Tibial nerve (tissue), 4 donors: ENCODE data around the gene NOL8. TPM values are rescaled to one million over a fixed set of nuclear protein-coding genes. Genes with fewer than 3 reads are reported as not detected.

Experiments used
- DNase-seq, 2 donors: peaks; one replicate each; pipeline ENCODE4 v3.0.0-alpha.2; 2019; ENCODE audit warnings: low spot score in 2 of 2
- H3K27ac ChIP-seq, 4 donors: fragments of 200-600 bp; sonication (generic) in 3 of 4; one replicate each; pipeline ENCODE4 v1.5.1; 2017 to 2019; ENCODE audit warnings: mild to moderate bottlenecking in 1 of 4
- H3K27me3 ChIP-seq, 2 donors: fragments of 200-600 bp; sonication (generic) in 1 of 2; one replicate each; pipeline versions ENCODE4 v1.5.1 to v1.6.0; 2017 to 2019
- H3K36me3 ChIP-seq, 3 donors: fragments of 200-600 bp; sonication (generic); one replicate each; pipeline ENCODE4 v1.5.1; 2018 to 2019
- H3K4me1 ChIP-seq, 4 donors: fragments of 200-600 bp; sonication (generic) in 3 of 4; one replicate each; pipeline ENCODE4 v1.5.1; 2017 to 2019
- H3K4me3 ChIP-seq, 4 donors: fragments of 200-600 bp; sonication (generic) in 3 of 4; one replicate each; pipeline ENCODE4 v1.5.1; 2017 to 2019; ENCODE audit warnings: mild to moderate bottlenecking in 1 of 4, moderate library complexity in 1 of 4
- H3K9me3 ChIP-seq, 4 donors: fragments of 200-600 bp; sonication (generic) in 3 of 4; one replicate each; pipeline ENCODE4 v1.5.1; 2017 to 2019
- CTCF ChIP-seq, 5 experiments: fragments of 200-600 bp in 3 of 5; fragments of 450-650 bp in 2 of 5; sonication (generic) in 3 of 5; IDR thresholded peaks; one replicate each; pipeline ENCODE4 v1.5.1; 2016 to 2019; ENCODE audit warnings: antibody characterized with exemption in 5 of 5, mild to moderate bottlenecking in 3 of 5, moderate library complexity in 2 of 5
- EP300 ChIP-seq, 2 donors: sonication (generic); formaldehyde crosslinking; IDR thresholded peaks; one replicate each; pipeline ENCODE4 v1.6.1; 2017; ENCODE audit warnings: antibody characterized with exemption in 2 of 2, mild to moderate bottlenecking in 1 of 2
- POLR2A ChIP-seq, 2 donors: fragments of 450-650 bp; IDR thresholded peaks; one replicate each; pipeline ENCODE4 v1.6.1; 2017; ENCODE audit warnings: antibody characterized with exemption in 2 of 2, mild to moderate bottlenecking in 2 of 2, moderate library complexity in 2 of 2
- WGBS, 2 donors: methylation state at CpG; one replicate each; pipeline ENCODE4 v1.1.5; 2018; 5-methylcytosine and 5-hydroxymethylcytosine counted together
- total RNA-seq, 4 donors: library from RNA; depleted of rRNA; stranded (reverse); fragments of >200 nt; gene quantifications; one replicate each; pipeline ENCODE4 v1.1.0, GENCODE V29; 2016

The NOL8 gene
- total RNA-seq, 4 donors from 2014 or later, result 25.1 to 45.6 (median 31.4) TPM

DNA sequence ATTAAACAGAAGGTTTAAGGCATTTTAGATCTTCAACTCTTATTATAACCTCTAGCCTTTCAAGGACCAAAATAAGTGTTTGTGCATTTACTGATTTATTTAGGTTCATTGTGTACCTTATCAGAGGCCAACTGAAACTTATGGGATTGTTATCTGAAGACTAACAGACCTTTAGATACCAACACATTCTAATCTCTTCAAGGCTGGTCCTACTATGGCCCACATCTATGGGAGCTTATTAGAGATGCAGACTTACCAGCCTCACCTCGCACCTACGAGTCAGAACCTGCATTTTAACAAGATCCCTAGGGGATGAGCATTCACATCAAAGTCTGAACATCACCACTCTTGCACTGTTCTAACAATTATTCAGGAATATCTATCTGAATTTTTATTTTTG, 33.6 kb downstream of the NOL8 start:
- no peak for DNase-seq
- H3K36me3 ChIP-seq, result peaks cover 0 to 32% (median 0%) of the 10 kb centered on the region in 3 donors
- WGBS, 2 donors, result 92 to 94% methylated on average over 2 of the region's 2 CpGs

DNA sequence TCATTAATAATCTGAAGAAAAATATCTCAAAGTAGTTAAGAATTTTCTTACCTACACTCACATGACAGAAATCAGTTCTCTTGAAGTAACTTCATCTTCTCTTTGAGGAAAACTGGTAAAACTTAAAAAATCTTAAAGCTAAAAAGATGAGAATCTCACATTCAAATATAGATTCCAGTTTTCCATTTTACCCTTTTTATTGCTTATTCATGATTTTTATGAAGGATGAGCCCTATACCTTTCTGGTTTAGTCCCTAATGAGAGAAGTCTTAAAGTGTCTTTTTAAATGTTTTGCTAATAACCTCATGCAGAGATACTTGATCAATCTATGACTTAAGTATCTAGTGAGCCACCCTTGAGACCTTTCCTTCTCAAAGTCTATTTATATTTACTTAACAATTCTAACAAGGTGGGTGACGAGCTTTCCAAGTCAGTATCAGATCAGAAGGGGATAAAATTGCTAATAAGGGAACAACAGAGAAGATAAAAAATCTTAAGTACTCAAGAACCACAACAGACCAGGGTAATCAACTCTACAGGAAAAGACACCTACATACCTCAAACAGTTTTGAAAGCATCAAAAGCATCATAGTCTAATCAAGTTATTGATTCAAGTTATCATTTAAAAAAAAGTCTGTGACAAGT, 34.2 kb downstream of the NOL8 start:
- no peak overlapping the region for H3K4me3 ChIP-seq
- DNase-seq, result no peak
- H3K27me3 ChIP-seq, result no peaks in the 10 kb centered on the region
- WGBS, 2 donors, result 74% methylated on average over 1 of the region's 1 CpG
- H3K4me1 ChIP-seq, result peaks cover 3 to 34% (median 19%) of the 10 kb centered on the region in 4 donors
- peaks cover 0 to 39% (median 0%) of the 10 kb centered on the region in 3 donors for H3K36me3 ChIP-seq
- TF ChIP-seq POLR2A (IDR thresholded peaks at IDR 0.05) (no peak), EP300 (IDR thresholded peaks at IDR 0.05) (no peak), CTCF (IDR thresholded peaks at IDR 0.05) (no peak)
- no peaks in the 10 kb centered on the region for H3K9me3 ChIP-seq
- no peak overlapping the region for H3K27ac ChIP-seq

More for the DNA sequence above, 33.6 kb downstream of the NOL8 start:
- TF ChIP-seq POLR2A (IDR thresholded peaks at IDR 0.05), result no peak
- no peak for TF ChIP-seq EP300 (IDR thresholded peaks at IDR 0.05)
- no peak for TF ChIP-seq CTCF (IDR thresholded peaks at IDR 0.05)
- Histone ChIP-seq H3K4me1 (peaks cover 3 to 34% (median 19%) of the 10 kb centered on the region in 4 donors), H3K9me3 (no peaks in the 10 kb centered on the region), H3K27ac (no peak overlapping the region), H3K27me3 (no peaks in the 10 kb centered on the region), H3K4me3 (no peak overlapping the region)

GRCh38 chr9:92289708-92290390, 35.3 kb downstream of the NOL8 start:
- DNase-seq, result no peak
- 87 to 93% methylated on average over 5 of the region's 5 CpGs for WGBS, 2 donors
- Histone ChIP-seq H3K9me3 (no peaks in the 10 kb centered on the region), H3K36me3 (peaks cover 0 to 49% (median 0%) of the 10 kb centered on the region in 3 donors), H3K4me1 (peaks cover 3 to 29% (median 18%) of the 10 kb centered on the region in 4 donors), H3K4me3 (no peak overlapping the region), H3K27me3 (no peaks in the 10 kb centered on the region), H3K27ac (no peak overlapping the region)
- TF ChIP-seq CTCF (IDR thresholded peaks at IDR 0.05), result no peak
- TF ChIP-seq EP300 (IDR thresholded peaks at IDR 0.05), result no peak
- no peak for TF ChIP-seq POLR2A (IDR thresholded peaks at IDR 0.05)

- no peaks in the 10 kb centered on the region for H3K9me3 ChIP-seq
- TF ChIP-seq POLR2A (IDR thresholded peaks at IDR 0.05) (no peak), EP300 (IDR thresholded peaks at IDR 0.05) (no peak), CTCF (IDR thresholded peaks at IDR 0.05) (no peak)
- H3K27ac ChIP-seq, result no peak overlapping the region
- peaks cover 0 to 99% (median 6%) of the 10 kb centered on the region in 3 donors for H3K36me3 ChIP-seq
- no peaks in the 10 kb centered on the region for H3K27me3 ChIP-seq
- no peak overlapping the region for H3K4me3 ChIP-seq
- no peak for DNase-seq
- 94 to 95% methylated on average over 1 of the region's 1 CpG for WGBS, 2 donors
- H3K4me1 ChIP-seq, result no peaks in the 10 kb centered on the region
Measured at GRCh38 chr9:92279302-92279701, 45.8 kb downstream of the NOL8 start.

GRCh38 chr9:92278110-92278509, 47.0 kb downstream of the NOL8 start:
- TF ChIP-seq CTCF (IDR thresholded peaks at IDR 0.05), result no peak
- no peak for TF ChIP-seq EP300 (IDR thresholded peaks at IDR 0.05)
- TF ChIP-seq POLR2A (IDR thresholded peaks at IDR 0.05), result no peak
- WGBS, 2 donors, result 56 to 67% methylated on average over 2 of the region's 2 CpGs
- H3K9me3 ChIP-seq, result no peaks in the 10 kb centered on the region
- H3K36me3 ChIP-seq, result peaks cover 0 to 99% (median 6%) of the 10 kb centered on the region in 3 donors
- H3K4me1 ChIP-seq, result no peaks in the 10 kb centered on the region
- DNase-seq, result no peak
- no peak overlapping the region for H3K4me3 ChIP-seq
- H3K27ac ChIP-seq, result no peak overlapping the region
- no peaks in the 10 kb centered on the region for H3K27me3 ChIP-seq
